ENCODE data around the gene SAMD4B. TPM values are rescaled to one million over a fixed set of nuclear protein-coding genes. Genes with fewer than 3 reads are reported as not detected.
A peak's percentile ranks its signal among the peaks of the same experiment; 100 is the strongest.

SAMD4B gene
- total and polyA plus RNA-seq, 12 donors = 35.5 to 92.8 (median 49.8) TPM

- H3K36me3 ChIP-seq = peaks cover 0 to 9% (median 0%) of the 10 kb centered on the region in 9 donors
- TF ChIP-seq, protein P1, sequence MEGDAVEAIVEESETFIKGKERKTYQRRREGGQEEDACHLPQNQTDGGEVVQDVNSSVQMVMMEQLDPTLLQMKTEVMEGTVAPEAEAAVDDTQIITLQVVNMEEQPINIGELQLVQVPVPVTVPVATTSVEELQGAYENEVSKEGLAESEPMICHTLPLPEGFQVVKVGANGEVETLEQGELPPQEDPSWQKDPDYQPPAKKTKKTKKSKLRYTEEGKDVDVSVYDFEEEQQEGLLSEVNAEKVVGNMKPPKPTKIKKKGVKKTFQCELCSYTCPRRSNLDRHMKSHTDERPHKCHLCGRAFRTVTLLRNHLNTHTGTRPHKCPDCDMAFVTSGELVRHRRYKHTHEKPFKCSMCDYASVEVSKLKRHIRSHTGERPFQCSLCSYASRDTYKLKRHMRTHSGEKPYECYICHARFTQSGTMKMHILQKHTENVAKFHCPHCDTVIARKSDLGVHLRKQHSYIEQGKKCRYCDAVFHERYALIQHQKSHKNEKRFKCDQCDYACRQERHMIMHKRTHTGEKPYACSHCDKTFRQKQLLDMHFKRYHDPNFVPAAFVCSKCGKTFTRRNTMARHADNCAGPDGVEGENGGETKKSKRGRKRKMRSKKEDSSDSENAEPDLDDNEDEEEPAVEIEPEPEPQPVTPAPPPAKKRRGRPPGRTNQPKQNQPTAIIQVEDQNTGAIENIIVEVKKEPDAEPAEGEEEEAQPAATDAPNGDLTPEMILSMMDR (IDR thresholded peaks at IDR 0.05) = no peak
- peaks cover 13 to 83% (median 65%) of the 10 kb centered on the region in 7 donors for H3K27me3 ChIP-seq
Measured at GRCh38 chr19:39306075-39306474, 36.1 kb upstream of the SAMD4B start.

DNA sequence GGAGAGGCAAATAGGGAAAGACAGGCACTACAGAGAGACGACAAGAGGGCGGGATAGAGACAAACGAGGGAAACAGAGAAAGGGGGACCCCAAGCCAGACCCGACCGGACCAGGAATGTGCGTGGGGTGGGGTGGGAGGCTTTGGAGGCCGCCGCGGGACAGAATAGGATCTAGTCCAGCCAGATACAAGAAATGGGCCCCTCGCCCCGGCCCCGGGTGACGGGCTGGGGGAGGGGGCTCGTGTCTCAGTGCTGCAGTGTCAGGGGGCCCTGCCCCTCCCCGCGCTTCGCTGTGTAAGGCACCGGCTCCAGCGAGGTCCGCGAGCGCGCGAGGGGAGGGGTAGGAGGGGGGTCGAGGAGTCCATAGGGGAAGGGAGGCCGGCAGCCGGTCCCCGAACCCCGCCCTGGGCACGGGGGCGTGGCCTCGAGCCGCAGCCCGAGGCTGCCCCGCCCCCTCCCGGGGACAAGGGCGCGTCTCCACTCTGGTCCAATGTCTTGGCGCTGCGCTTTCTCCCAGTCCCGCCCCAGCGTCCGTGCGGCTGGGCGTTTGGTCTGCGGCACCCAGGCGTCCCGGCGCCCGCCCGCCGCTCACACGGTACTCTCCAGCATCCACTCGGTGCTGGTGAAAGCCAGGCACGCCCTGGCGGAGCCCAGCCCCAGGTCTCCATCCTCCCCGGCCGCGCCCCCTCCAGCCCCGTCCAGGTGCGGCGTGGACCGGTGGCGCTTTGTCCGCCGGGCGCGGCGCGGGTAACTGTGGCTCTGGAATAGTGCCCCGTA lies 35.0 kb upstream of the SAMD4B start:
- peak in 6 of 8 donors; percentile 28 to 69 (median 46) for ATAC-seq
- Histone ChIP-seq H3K4me3 (peak overlapping the region in 8 of 10 donors; percentile 4 to 42 (median 22)), H3K27me3 (peaks cover 13 to 77% (median 64%) of the 10 kb centered on the region in 7 donors)

More at GRCh38 chr19:39306075-39306474, 36.1 kb upstream of the SAMD4B start:
- intact Hi-C loops (cut with DNase I) = loop anchor here in 1 of 10 donors (10.0 kb wide), 1 partner anchor 1331 kb away; no protein-coding TSS in a partner anchor
- Histone ChIP-seq H3K9me3 (no peaks in the 10 kb centered on the region), H3K27ac (no peak overlapping the region), H3K4me1 (peaks cover 0 to 15% (median 7%) of the 10 kb centered on the region in 9 donors), H3K4me3 (no peak overlapping the region)
- ATAC-seq (no peak), DNase-seq (no peak)

GRCh38 chr19:39307822-39308530 lies 34.2 kb upstream of the SAMD4B start:
- Histone ChIP-seq H3K36me3 (peaks cover 0 to 12% (median 0%) of the 10 kb centered on the region in 9 donors), H3K27ac (no peak overlapping the region), H3K4me1 (peaks cover 0 to 15% (median 7%) of the 10 kb centered on the region in 9 donors), H3K27me3 (peaks cover 13 to 78% (median 60%) of the 10 kb centered on the region in 7 donors), H3K9me3 (no peaks in the 10 kb centered on the region), H3K4me3 (peak overlapping the region in 7 of 10 donors; percentile 4 to 42 (median 24))
- 5 to 13% methylated on average over 82 of the region's 82 CpGs for WGBS, 2 donors
- intact Hi-C loops (cut with DNase I) = loop anchor here in 1 of 10 donors (10.0 kb wide), 1 partner anchor 1333 kb away; no protein-coding TSS in a partner anchor
- ATAC-seq = peak in 1 of 8 donors; percentile 45
- DNase-seq = no peak
- TF ChIP-seq, protein P1 (IDR thresholded peaks at IDR 0.05) = no peak

More for the DNA sequence above, 35.0 kb upstream of the SAMD4B start:
- Histone ChIP-seq H3K27ac (no peak overlapping the region), H3K36me3 (peaks cover 0 to 9% (median 0%) of the 10 kb centered on the region in 9 donors), H3K4me1 (peaks cover 0 to 15% (median 7%) of the 10 kb centered on the region in 9 donors), H3K9me3 (no peaks in the 10 kb centered on the region)
- peak in 1 of 2 donors; percentile 25 for DNase-seq
- intact Hi-C loops (cut with DNase I) = loop anchor here in 1 of 10 donors (10.0 kb wide), 1 partner anchor 1332 kb away; no protein-coding TSS in a partner anchor
- WGBS, 2 donors = 2 to 17% methylated on average over 46 to 71 of the region's 71 CpGs
- TF ChIP-seq, protein P1 (IDR thresholded peaks at IDR 0.05) = no peak

Measured in heart right ventricle (tissue), 16 donors.